ENCODE data around the gene RGS3.

- TF ChIP-seq POLR2A (IDR thresholded peaks at IDR 0.05) (no peak), CTCF (IDR thresholded peaks at IDR 0.05) (no peak), POLR2AphosphoS5 (IDR thresholded peaks at IDR 0.05) (no peak), EP300 (IDR thresholded peaks at IDR 0.05) (no peak)
Observed at GRCh38 chr9:113516840-113517577, 53.5 kb downstream of the RGS3 start.

All from sigmoid colon (tissue), 4 donors.